ENCODE data around the gene RAD9B. TPM values are rescaled to one million over a fixed set of nuclear protein-coding genes. Genes with fewer than 3 reads are reported as not detected.

The RAD9B gene
- total and polyA plus RNA-seq, 2 of the 13 experiments (the other 11 are each of a cell fraction or from before 2014, with no cell fraction given) = 0.05 to 0.38 TPM

Small RNA genes lying within 50 kb of the gene (small RNA-seq; reads per million reads assigned to genes)
- gene RF00278 (ENCODE audit: insufficient read depth in 2 of 3, insufficient read length in 3 of 3, low read depth in 2 of 3, low replicate concordance in 1 of 3) = 0 reads per million in 3 experiments

Other genes with a start within 250 kb of the RAD9B start
- 79.2 and 85.5 TPM in 2 replicates for gene ATP2A2, start 221.1 kb upstream of the RAD9B start, total RNA-seq (2016; rRNA removed; fragmentation: Illumina TruSeq; extraction: Trizol)
- 35.4 and 40.8 TPM in 2 replicates for gene ATP2A2, start 221.1 kb upstream of the RAD9B start, polyA plus RNA-seq (2011; rRNA removed)
- gene ANAPC7, start 98.6 kb upstream of the RAD9B start, total RNA-seq (2016; rRNA removed; fragmentation: Illumina TruSeq; extraction: Trizol) = 69.1 and 73.7 TPM in 2 replicates
- 31.5 and 40.0 TPM in 2 replicates for gene ANAPC7, start 98.6 kb upstream of the RAD9B start, polyA plus RNA-seq (2011; rRNA removed)
- gene ARPC3, start 52.0 kb upstream of the RAD9B start, total RNA-seq (2016; rRNA removed; fragmentation: Illumina TruSeq; extraction: Trizol) = 234 and 322 TPM in 2 replicates
- 32.7 and 38.0 TPM in 2 replicates for gene ARPC3, start 52.0 kb upstream of the RAD9B start, polyA plus RNA-seq (2011; rRNA removed)
- gene GPN3, start 34.1 kb upstream of the RAD9B start, total RNA-seq (2016; rRNA removed; fragmentation: Illumina TruSeq; extraction: Trizol) = 29.5 and 41.4 TPM in 2 replicates
- gene GPN3, start 34.1 kb upstream of the RAD9B start, polyA plus RNA-seq (2011; rRNA removed) = 15.7 and 28.7 TPM in 2 replicates
- 19.4 and 20.3 TPM in 2 replicates for gene FAM216A, start 33.5 kb upstream of the RAD9B start, total RNA-seq (2016; rRNA removed; fragmentation: Illumina TruSeq; extraction: Trizol)
- 26.9 and 31.2 TPM in 2 replicates for gene FAM216A, start 33.5 kb upstream of the RAD9B start, polyA plus RNA-seq (2011; rRNA removed)
- gene VPS29, start 220 bp upstream of the RAD9B start, total RNA-seq (2016; rRNA removed; fragmentation: Illumina TruSeq; extraction: Trizol) = 107 and 161 TPM in 2 replicates
- 100 and 114 TPM in 2 replicates for gene VPS29, start 220 bp upstream of the RAD9B start, polyA plus RNA-seq (2011; rRNA removed)
- gene PPTC7, start 81.0 kb downstream of the RAD9B start, total RNA-seq (2016; rRNA removed; fragmentation: Illumina TruSeq; extraction: Trizol) = 4.8 and 8.5 TPM in 2 replicates
- 10.6 and 12.3 TPM in 2 replicates for gene PPTC7, start 81.0 kb downstream of the RAD9B start, polyA plus RNA-seq (2011; rRNA removed)
- gene TCTN1, start 111.8 kb downstream of the RAD9B start, total RNA-seq (2016; rRNA removed; fragmentation: Illumina TruSeq; extraction: Trizol) = 8.9 and 16.0 TPM in 2 replicates
- 13.3 and 13.6 TPM in 2 replicates for gene TCTN1, start 111.8 kb downstream of the RAD9B start, polyA plus RNA-seq (2011; rRNA removed)
- 0.20 and 0.49 TPM in 2 replicates for gene HVCN1, start 186.8 kb downstream of the RAD9B start, total RNA-seq (2016; rRNA removed; fragmentation: Illumina TruSeq; extraction: Trizol)
- 0.88 and 1.3 TPM in 2 replicates for gene HVCN1, start 186.8 kb downstream of the RAD9B start, polyA plus RNA-seq (2011; rRNA removed)
- gene PPP1CC, start 240.6 kb downstream of the RAD9B start, total RNA-seq (2016; rRNA removed; fragmentation: Illumina TruSeq; extraction: Trizol) = 187 and 277 TPM in 2 replicates
- 133 and 178 TPM in 2 replicates for gene PPP1CC, start 240.6 kb downstream of the RAD9B start, polyA plus RNA-seq (2011; rRNA removed)

Measured in HepG2 (cell line).